Ureter (tissue), 1 donor: Measurements from ENCODE around the gene KRT82. TPM values are rescaled to one million over a fixed set of nuclear protein-coding genes. Genes with fewer than 3 reads are reported as not detected.
"Not testable (repeated sequence)": the region's sequence is repeated elsewhere in the genome, so short reads cannot be mapped to it uniquely, and the experiment has no call there.

Experiments
- DNase-seq: peaks from one replicate; pipeline ENCODE4 v3.0.0-alpha.2; 2020; ENCODE audit warnings: low spot score
- total RNA-seq: library from RNA; stranded (reverse); gene quantifications from one replicate; pipeline ENCODE4 v1.2.4, GENCODE V29; 2023
- donor health status: DM: yes; HTN: yes; CAD: no.

Gene KRT82
- total RNA-seq = not detected

DNA sequence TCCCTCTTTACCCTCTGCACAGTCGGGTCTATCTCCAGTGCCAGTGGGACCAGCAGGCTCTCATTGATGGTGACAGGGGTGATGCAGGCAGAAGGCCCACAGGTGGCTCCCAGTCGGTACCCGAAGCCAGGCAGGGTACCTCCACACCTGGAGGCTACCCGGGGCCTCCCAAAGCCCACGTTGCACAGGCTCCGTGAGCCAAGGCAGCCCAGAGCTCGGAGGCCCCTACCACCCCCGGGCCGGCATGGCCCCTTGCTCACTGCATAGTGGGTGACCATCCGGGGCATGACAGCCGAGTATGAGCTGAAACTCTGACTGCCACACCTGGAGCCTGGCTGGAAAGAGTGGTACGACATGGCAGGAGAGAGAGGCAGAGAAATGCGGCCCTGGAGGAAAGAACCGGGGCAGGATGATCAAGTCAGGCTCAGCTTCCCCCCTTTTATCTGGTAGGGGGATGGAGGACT, at the start of gene KRT82:
Gene KRT82, minus strand, starts transcription at position 414 of the 464 bp plus-strand sequence. Its CDS starts 58 bp downstream, at position 356.
- no peak for DNase-seq

DNA sequence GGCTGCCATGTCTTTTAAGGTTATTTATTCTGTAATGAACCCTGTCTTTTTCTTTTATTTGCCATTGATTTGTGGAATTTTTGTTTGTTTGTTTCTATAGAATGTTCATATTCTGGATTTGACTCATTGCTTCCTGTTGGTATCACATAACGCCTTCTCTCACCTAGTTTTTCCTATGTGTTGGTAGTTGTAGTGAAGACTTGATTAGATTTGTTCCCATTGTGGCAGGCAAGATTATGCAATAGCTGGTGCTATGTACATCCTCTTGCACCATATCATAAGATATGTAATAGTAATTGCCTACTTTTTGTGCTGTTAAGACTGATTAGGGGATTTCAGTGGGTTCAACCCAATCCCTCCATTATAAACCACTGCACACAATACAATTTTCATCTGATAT, 49.7 kb upstream of the KRT82 start:
- DNase-seq = no peak

DNA sequence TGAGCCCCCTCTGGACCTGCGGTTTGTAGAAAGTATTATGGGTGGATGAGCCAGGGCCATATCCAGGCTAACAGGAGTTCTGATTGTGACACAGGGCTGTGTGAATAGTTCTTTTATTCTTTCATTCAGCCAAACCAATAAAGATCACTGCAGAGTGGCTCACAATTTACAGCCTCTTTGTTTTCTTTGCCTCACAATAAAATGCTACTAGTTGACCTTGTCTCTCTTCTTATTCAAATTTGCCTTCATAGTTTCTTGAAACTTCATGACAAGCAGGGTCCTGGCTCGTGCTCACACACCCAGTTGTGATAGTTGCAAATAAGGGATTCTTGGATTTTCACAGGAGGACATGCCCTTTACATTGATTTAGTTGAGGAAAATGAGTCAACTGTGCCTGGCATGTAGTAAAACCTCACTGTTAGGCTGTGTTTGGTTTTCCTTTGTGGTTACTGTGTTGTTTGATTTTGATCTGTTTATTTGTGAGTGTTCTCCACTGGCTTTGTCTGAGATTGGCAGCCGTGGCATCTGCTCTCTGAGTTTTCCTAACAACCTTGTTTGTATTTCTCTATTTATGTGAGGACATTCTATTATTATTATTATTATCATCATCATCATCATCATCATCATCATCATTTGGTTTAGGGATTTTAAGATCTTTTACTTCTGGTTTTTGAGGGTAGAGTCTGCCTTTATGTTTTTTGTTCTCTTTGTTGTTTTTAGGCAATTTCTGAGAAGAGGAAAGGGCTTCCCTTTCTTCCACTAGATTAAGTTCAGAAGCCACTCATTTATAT, 48.5 kb upstream of the KRT82 start:
- DNase-seq = no peak

DNA sequence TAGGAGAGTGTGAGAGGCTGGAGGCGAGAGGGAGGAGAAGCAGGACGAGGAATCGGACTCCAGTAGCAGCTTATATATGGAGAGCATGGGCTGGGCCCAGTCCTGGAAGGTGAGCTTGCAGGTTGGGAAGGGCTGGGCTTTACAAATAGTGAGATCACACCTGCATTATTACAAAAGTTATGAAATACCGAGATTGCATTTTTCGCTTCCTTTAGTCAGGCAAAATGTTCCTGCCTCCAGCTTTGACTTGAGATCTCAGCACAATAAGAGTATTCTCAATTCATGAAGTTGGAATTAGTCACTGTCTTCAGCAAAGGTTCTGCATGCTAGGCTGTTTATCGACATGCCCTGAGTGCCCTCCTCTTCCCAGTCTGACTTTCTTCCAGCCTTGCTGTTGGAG, 46.0 kb upstream of the KRT82 start, which contains the start of gene KRT6B:
Gene KRT6B, minus strand, starts transcription at position 46 of the 400 bp plus-strand sequence. CDS start 68 bp downstream, outside the sequence.
- no peak for DNase-seq

DNA sequence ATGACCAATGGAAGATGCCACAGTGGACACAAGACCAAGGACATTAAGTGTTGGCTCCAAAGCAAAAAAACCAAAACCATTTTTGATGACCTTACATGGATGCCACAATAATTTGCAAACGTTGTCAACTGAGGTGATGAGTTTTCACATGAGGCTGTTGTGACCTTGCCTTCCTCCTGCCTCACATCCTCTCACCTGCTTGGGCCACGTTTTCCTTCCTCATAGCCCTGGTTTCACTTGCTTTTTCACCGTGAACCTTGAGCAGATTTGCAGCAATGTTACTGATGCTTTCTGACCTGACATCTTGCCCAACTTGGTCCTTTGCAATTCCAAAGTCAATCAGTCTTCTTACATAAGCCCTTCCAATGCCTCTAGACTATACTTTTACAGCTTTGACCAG, 42.1 kb upstream of the KRT82 start:
- no peak for DNase-seq

DNA sequence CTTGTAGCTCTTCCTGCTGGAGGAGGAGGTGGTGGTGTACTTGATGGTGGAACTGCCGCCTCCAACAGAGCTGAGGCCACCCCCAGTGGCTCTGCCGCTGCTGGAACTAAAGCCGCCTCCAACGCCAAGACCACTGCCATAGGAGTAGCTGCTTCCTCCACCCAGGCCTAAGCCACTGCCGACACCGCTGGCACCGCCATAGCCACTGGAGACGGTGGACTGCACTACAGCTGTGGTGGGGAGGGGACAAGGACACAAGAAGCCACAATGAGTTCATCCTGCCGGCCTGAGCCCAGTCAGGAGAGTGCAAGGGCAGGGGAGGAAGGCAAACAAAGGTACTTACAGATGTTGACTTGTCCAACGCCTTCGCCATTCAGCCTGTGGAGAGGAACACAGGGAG, 41.1 kb upstream of the KRT82 start:
- DNase-seq = not testable (repeated sequence)

DNA sequence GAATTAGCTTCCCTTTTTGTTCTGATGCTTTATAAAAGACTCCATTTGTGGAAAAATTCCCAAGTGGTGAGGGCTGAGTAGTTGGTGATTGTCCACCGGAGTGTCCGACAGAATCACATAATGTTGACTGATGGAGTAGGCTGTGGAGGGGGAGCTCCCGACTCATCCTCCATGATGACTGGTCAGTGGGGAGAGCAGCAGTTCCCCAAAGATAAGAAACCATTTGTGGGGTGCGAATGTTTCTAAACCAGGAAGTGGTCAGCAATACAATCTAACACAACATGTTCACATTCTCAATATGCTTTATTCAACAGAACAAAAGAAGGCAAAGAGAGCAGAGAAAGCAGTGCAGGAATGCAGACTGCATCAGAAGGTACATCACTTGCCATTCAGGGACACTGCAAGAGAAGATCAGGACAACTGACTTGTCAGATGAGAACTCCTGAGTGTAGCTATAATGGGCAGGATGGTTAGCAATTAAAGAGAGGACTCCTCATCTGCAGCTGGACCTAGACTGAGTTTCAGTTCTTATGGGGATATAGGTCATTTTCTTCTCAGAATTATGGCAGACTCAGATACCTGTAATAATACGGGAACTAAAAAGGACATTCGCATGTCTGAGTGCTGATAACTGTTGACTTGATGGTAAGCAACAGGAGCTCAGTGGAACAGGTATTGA, 40.4 kb upstream of the KRT82 start:
- DNase-seq = no peak

DNA sequence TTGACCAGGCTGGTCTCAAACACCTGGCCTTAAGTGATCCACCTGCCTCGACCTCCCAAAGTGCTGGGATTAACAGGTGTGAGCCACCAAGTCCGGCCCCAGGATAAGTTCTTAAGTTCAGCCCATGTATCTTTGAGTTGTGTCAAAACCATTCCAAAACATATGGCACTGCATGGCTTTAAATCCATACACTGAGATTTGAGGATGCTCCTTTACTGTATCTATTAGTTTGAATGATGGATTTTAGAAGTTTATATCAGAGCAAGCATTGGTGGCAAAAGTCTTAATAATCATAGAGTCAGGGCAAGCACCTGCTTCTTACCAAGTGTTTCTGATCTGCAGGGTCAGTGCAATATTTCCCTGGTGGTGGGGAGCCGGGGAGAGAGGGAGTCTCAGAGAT, 39.7 kb upstream of the KRT82 start:
- DNase-seq = no peak

DNA sequence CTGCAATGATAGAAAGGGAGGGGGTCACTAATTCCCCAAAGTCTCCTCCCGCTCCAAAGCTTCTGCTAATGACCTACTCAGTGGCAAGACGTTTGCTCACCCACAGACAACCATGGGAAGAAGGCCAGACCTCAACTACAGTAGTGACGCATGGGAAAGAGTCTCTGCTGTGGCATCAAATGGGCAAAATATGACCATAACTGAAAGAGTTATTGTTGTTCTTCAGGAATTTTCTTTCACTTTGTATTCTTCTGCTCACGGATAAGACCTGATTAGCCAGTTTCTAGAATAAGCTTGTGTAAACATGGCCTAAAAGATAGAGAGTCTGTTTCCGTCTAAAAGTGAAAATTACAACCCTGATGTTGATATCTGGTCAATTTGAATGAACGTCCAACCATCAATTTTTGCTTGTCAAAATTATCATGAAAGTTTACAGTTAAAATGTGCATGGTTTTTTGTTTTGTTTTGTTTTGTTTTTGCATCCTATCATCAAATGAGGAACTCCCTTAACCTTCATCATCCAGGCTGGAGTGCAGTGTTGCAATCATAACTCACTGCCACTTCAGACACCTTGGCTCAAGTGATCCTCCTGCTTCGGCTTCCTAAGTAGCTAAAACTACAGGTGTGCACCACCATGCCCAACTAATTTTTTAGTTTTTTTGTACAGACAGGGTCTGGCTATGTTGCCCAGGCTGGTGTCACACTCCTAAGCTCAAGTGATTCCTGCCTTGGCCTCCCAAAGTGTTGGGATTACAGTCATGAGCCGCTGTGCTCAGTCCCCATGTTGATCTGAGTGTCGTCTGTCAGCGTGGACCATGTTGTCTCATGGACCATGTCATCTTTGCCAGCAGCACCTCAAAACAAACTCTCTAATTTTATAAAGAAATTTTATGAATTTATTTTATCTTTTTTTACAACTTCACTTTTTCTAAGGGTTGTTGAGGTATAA, 38.8 kb upstream of the KRT82 start:
- DNase-seq = no peak

DNA sequence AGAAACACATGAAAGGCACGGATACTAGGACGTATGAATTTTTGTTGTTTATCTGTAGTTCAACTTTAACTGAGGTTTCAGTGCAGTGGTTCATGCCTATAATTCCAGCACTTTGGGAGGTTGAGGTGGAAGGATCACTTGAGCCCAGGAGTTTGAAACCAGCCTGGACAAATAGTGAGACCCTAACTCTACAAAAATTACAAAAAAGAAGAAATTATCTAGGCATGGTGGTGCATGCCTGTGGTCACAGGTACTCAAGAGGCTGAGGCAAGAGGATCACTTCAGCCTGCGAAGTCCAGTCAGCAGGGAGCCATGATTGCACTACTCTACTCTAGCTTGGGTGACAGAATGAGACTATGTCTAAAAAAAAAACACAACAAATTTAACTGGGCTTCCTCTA, 37.8 kb upstream of the KRT82 start:
- DNase-seq = no peak

DNA sequence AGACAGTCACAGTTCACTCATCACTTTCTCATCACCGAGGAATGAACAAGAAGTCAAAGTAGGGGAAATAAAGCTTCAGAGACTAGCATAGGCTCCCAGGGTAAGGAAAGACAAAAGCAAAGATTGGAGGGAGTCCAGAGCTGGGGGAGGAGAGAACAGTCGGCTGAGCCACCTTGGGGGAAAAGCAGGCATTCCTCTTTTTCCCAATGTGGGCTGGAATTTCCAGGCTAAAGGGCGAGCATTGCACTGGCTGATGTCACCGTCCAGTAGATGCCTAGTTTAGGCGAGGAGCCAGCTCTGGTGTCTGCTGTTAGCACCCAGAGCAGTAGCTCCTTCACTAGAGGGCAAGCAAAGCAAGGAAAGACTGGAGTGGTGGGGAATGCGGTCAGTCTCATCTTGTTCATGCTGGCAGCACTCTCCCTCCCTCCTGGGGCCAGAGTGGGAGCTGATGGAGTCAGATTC, 36.5 kb upstream of the KRT82 start:
- no peak for DNase-seq

DNA sequence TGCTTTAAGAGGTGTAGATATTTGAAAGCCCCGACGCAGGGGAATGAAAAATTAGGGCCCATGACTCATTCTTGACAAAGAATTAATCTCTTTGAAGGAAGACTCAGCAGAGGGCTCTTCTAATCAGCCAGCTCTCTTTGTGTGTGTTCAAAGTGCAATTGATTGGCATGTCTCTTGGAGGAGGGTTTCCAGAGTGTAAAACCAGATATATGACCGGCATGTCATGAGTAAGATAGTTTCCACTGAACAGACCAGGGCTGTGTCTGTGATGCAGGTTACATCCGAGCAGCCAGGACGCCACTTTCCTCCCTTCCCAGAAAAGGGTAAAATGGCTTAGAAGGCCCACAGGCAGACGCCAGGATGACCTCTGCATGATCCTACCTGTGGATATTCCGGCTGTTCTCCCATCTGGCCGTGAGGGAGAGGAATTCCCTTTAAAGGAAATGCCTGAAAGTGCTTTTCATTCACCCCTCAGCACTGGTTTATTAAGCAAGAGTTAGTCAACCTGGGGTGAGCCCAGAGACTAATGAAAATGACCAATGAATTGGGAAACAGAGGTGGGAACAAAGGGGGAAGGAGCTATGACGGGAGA, 35.3 kb upstream of the KRT82 start:
- no peak for DNase-seq

DNA sequence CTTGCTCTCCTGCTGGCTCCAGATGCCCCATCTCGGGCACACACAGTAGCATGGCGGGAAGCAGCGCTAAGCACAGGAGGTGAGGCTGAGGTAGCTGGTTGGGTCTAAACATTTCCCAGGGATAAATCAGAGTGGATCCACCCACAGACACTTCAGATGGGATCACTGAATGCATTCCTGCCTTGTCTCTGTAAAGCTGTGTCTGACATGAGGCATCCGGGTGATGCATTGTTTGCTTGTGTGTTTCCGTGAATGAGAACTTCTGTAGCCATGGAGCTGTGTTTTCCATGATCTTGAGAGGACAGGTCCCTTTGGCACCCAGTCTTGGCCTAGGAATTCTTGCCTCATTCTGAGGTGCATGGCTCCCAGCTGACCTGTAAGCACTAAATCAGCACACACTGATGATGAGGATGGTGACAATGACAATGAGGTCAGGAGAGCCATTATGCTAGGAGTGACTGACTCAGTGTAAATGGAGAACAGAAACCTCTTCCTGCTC, 34.7 kb upstream of the KRT82 start:
- no peak for DNase-seq

DNA sequence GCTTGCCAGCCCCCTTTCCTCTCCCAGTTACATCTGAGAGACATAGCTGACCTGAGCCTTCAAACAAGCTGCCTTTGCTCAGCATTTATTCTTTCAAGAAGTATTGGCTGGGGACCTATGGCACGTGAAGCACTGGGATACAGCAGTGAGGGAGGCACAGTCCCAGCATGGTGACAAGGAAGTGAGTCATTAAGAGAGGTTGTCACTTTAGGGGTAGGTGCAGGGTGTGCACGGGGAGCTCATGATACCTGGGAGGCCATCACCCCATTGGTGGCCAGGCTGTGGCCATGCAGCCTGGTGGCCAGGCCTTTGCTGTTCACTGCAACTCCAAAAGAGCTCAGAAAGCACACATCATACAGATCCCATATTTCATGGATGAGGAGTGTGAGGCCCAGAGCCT, 33.7 kb upstream of the KRT82 start:
- DNase-seq = no peak

DNA sequence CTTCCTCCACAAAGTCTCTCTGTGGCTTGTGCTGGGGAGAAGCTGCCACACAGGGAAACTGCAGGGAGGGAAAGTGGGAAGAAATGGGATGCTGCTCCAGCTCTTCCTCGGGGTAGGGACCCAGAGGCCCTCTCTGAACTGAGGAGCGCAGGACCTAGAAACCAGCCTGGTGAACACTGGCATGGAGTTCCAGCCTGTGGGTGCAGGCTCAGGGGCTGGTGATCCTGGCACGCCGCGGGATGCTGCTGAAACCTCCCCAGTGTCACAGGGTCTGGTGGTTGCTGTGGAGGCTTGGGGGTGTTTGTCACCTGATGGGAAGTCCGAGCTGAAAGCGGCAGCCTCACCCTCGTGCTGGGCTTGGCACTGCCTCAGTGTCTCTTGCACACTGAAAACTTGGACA, 33.3 kb upstream of the KRT82 start:
- DNase-seq = no peak

DNA sequence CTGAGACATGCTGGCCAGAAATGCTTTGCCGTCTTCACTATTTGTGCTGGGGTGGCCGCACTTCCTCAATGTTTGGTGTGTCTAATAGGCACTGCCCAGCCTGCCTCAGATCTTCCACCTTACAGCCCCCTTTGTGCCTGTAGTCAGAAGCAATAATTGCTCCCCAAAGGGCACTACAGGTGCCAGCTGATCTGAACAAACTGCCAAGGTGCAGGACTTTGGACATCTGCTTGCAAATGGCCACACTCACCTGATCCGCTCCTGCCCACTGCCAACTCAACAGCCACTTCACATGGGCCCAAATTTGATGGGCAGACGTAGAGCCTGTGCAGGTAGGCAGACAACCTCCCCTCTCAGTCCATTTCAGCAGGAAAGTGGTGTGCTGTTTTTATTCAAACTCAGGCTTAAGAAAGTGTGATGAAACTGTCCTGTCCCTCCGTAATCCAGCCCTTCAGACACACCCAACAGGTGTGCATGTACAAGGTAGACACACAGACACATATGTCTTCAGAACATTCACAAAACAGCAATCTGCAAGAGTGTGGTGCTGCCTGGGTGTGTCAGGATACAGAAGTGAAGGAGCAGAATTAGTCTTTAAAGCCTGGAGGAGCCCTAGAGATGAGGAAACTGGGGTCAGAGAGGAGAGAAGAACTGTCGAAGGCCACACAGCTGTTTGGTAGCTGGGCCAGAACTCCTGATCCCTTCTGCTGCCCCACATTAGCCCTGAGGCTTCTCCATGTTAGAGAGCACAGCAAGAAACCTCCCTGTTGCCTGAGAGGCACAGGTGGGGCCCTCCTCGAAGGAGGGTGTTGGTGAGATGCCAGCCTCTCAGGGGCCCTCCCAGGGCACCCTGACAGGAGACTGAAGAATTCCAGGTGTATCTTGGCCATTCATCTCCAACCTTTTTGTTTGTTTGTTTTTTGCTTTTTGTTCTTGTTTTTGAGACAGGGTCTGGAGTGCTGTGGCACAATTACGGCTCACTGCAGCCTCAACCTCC, 32.5 kb upstream of the KRT82 start:
- DNase-seq = no peak

DNA sequence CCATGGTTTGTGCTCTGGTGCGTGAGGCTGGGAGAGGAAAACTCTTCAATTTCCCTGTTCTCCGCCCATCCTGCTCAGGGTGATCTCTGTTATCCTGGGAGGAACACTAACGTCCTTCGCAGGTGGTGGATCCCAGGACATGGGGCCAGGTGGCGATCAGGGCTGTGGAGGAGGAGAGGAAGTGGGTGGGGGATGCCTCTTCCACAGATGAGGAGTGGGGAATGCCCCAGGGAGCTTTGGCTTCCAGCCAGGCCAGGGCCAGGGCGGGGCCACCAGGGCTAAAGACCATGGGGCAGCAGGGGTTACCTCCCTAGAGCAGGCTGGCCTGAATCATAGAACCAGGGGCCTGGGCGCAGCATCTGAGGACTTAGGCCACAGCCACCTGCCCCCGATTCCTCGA, 31.4 kb upstream of the KRT82 start:
- no peak for DNase-seq

DNA sequence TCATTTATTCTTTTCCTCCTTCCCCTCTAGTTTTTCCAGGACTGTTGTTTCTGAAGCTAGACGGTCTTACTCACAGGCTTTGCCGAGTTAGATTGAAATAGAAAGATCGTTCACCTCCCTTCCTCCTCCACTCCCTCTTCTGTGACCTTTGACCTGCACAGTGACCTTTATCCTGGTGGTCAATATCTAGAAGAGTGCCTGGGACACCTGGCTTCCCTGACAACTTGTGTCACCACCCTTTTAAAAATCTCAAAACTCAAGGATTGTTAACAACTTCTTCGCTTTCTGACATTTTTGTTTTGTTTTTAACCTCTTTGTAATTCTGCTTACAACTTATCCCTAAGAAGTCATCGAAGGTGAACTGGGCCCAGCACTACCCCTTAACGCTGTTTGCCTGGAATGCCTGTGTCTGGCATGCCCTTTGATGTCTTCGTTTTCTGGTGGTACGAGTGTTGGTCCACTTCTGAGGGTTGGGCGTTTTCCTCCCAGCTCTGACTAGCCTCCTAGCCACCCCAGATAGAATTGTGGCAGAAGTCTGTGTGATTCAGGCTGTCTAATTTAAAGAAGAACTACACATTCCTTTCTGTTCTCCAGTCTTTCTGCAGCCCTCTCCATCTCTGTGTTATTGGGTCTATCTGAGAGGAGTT, 30.8 kb upstream of the KRT82 start:
- no peak for DNase-seq

DNA sequence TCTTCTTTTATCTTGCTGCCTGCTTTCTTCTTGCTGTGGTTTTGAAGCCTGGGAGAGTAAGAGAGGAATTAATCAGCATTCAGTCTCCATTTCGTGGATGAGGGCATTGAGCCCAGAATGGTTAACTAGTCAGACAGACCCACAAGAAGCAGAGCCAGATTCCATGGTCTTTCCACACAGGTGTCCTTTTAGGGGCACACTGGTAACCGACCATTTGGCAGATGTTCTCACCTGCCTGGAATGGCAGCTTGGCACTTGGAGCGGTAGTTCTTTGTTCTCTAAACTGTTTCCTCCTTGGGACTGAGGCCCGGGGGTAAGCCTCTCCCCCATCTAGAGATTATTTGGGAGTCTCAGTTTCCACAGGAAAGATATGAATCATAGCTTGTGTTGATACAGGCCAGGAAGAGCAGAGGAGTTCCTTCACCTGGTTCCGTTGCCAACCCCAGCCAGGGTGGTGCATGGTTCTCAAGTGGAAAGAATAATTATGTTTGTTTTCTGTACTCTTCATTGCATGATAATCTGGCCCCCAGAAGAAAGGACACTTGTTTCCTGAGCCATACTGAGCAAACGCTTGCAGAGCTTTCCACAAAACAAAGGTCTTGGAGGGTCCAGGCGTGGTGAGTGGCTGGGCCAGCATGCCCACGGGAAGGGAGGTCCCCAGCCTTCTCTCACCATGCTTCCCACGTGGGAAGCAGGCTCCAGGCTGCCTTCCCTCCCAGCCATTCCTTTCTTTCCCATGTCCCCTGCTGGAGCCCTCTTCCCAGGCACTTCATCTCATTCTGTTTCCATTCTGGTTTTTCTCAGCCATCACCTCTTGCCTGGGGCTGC, 30.1 kb upstream of the KRT82 start:
- no peak for DNase-seq
